ENCODE data around the gene PIP5K1A. TPM values are rescaled to one million over a fixed set of nuclear protein-coding genes. Genes with fewer than 3 reads are reported as not detected.
A peak's percentile ranks its signal among the peaks of the same experiment; 100 is the strongest.

Gene PIP5K1A
- total and polyA plus RNA-seq, 9 of the 15 experiments (the other 6 are each of a cell fraction or from before 2014, with no cell fraction given), result 1.9 to 42.4 (median 18.8) TPM

DNA sequence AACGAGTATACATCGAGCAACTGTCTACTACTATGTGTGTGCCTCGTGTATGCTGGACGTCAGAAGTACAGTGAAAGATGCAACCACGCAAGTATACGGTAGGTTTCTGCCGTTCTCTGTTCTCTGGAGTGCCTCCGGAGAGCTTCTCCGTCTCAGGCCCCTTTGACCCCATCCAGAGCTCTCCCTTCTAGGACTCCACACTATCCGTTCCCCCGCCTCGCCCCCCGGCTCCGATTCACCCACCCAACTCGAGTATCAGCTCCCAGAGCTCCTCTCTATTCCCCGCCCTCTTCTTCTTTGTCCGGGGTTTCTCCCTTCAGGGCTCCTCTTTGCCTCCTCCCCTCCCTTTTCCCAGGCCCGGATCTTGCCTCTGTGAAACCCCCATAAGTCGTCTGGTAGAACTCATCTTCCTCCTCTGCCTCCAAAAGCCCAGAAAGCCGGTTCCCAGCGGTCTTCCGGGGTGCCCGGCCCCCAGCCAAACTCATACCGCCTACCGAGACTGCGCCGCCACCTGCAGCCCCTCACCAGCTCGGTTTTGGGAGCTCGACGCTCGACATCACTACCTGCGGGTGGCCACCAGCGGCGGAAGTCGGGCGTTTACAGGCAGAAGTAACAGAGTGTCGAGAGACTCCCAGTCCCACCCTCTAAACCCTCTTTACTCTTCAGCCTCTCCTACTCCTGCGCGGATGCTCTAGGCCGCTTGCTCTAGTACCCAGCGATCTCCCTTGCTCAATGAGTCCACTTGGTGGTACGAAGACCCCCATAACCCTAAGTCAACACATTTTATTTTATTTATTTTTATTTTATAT is 8.5 kb upstream of the PIP5K1A start, which contains the start of gene VPS72:
Gene VPS72 (minus strand): TSS at position 561 of the 809 bp plus-strand sequence. CDS start 76 bp downstream, at position 485.
- CTCF ChIA-PET (ENCODE audit: low intra/inter-chr PET ratio), result no interaction called here
- in situ Hi-C loops (cut with MboI) (no loop called here), intact Hi-C loops (cut with micrococcal nuclease) (loop anchor here (5.0 to 10.0 kb wide), 2 partner anchors 195 to 547 kb away; no protein-coding TSS in a partner anchor)
- no peaks in the 10 kb centered on the region for H4K20me1 ChIP-seq (replicated peaks; ENCODE audit: control insufficient read depth, insufficient read depth, low read length)
- peak; percentile 80 for FAIRE-seq
- H2AFZ ChIP-seq (ENCODE audit: low read depth, low read length), result peak within 1 kb of the TSS; percentile 89
- H3K4me3 ChIP-seq, result peak within 1 kb of the TSS; percentile 71
- peak; percentile 92 for ATAC-seq
- BruUV-seq (replicated peaks), result no TSS peak
- no peaks in the 10 kb centered on the region for H3K9me3 ChIP-seq (replicated peaks; ENCODE audit: control insufficient read depth, insufficient read depth, low read depth, low read length)
- peaks cover 8% of the 10 kb centered on the region in 2 experiments; a peak in 4 of 5 replicates for H3K4me1 ChIP-seq (replicated peaks in 1 of 2; ENCODE audit: control insufficient read depth in 2 of 2, insufficient read depth in 2 of 2, low read length in 2 of 2)
- no peaks in the 10 kb centered on the region for H3K9me1 ChIP-seq (ENCODE audit: control insufficient read depth, insufficient read depth, low read length)
- 1% methylated on average over 38 of the region's 42 CpGs for whole genome bisulfite sequencing (ENCODE audit: insufficient coverage, low coverage, missing lambda C conversion rate)
- H3K27me3 ChIP-seq (ENCODE audit: control insufficient read depth in 2 of 2, insufficient read depth in 2 of 2, low read length in 2 of 2), result no peaks in the 10 kb centered on the region
- POLR2A ChIA-PET, result interaction anchor here (0.6 to 2.0 kb wide), 11 partner anchors 12 to 340 kb away, joined by 3 to 10 read pairs (median 4); partner anchors contain the start of genes PSMD4, SCNM1, TMOD4 and ZNF687
- DNase-seq (ENCODE audit: extremely low read depth in 1 of 4, low spot score in 3 of 4), result peak; percentile 91 to 95 (median 92)
- H3K4me2 ChIP-seq (ENCODE audit: insufficient read depth, low read length), result peak within 1 kb of the TSS; percentile 97
- H3K79me2 ChIP-seq (ENCODE audit: control insufficient read depth, insufficient read depth, low read length), result peaks cover 35% of the 10 kb centered on the region
- peaks cover 11% of the 10 kb centered on the region for H3K36me3 ChIP-seq (ENCODE audit: control insufficient read depth, insufficient read depth, low read length)
- peak within 1 kb of the TSS; percentile 92 to 97 for H3K9ac ChIP-seq (ENCODE audit: insufficient read depth in 1 of 2, low read depth in 2 of 2, low read length in 2 of 2)
- peak within 1 kb of the TSS; percentile 74 for H3K27ac ChIP-seq (ENCODE audit: extremely low read depth, low read depth, low read length)
- TF ChIP-seq ZFX (CRISPR knock-in tag; IDR thresholded peaks at IDR 0.05) (peak; percentile 88), XRCC3 (IDR thresholded peaks at IDR 0.05) (no peak), KLF13 (tag; IDR thresholded peaks at IDR 0.05; ENCODE audit: borderline replicate concordance, low read depth) (no peak), CREBBP (IDR thresholded peaks at IDR 0.05; ENCODE audit: low read depth, low read length) (no peak), ZNF79 (CRISPR knock-in tag; IDR thresholded peaks at IDR 0.05; ENCODE audit: low read depth) (no peak), STAT6 (CRISPR knock-in tag; IDR thresholded peaks at IDR 0.05) (no peak), ZNF766 (CRISPR knock-in tag; conservative IDR thresholded peaks at IDR 0.05) (peak; percentile 86), BCLAF1 (IDR thresholded peaks at IDR 0.05; ENCODE audit: borderline replicate concordance in 1 of 2, control insufficient read depth in 1 of 2, low read depth in 2 of 2, low read length in 1 of 2) (no peak), FOXK1 (CRISPR knock-in tag; IDR thresholded peaks at IDR 0.05; ENCODE audit: borderline replicate concordance) (no peak), ZNF121 (CRISPR knock-in tag; conservative IDR thresholded peaks at IDR 0.05) (no peak), ZSCAN29 (IDR thresholded peaks at IDR 0.05) (no peak), ZNF316 (IDR thresholded peaks at IDR 0.05) (no peak), POLR2G (IDR thresholded peaks at IDR 0.05; ENCODE audit: low read depth, low read length) (peak; percentile 89)
- TF ChIP-seq, protein P1, sequence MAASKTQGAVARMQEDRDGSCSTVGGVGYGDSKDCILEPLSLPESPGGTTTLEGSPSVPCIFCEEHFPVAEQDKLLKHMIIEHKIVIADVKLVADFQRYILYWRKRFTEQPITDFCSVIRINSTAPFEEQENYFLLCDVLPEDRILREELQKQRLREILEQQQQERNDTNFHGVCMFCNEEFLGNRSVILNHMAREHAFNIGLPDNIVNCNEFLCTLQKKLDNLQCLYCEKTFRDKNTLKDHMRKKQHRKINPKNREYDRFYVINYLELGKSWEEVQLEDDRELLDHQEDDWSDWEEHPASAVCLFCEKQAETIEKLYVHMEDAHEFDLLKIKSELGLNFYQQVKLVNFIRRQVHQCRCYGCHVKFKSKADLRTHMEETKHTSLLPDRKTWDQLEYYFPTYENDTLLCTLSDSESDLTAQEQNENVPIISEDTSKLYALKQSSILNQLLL (CRISPR knock-in tag; IDR thresholded peaks at IDR 0.05; ENCODE audit: borderline replicate concordance), result no peak

All from K562 (cell line).